RPMI8226 (cell line): Measurements from ENCODE around the gene CMTM4.
"Not testable (repeated sequence)": the region's sequence is repeated elsewhere in the genome, so short reads cannot be mapped to it uniquely, and the experiment has no call there.

Source experiments
- DNase-seq: peaks from one replicate; pipeline ENCODE4 v3.0.0-alpha.2; 2015

Gene CMTM4

DNA sequence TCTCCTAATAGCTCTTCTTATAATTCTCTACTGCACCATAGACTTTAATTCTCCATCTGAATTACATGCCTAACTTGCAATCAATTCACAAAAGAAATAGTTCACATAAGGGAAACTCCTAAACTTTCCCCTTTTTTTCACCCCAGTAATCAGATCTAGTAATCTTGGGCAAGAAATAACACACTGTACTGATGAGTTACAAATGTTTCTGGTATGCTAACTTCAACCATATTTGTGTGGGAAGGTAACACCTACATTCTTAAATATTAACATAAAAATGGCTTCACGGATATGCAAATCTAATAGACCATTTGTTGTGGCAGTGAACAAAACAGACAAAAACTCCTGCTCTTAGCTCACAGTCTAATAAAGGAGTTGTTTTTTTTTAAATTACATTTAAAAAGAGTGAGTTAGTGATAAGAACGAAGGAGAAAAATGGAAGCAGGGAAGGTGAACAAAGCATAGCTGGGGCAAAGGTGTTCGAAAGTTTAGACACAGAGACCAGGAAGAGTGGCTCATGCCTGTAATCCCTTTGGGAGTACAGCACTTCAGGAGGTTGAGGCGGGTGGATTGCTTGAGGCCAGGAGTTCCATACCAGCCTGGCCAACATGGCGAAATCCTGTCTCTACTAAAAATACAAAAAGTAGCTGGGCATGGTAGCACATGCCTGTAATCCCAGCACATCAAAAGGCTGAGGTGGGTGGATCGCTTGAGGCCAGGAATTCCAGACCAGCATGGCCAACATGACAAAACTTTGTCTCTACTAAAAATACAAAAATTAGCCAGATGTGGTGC, 57.3 kb downstream of the CMTM4 start:
- no peak for DNase-seq

GRCh38 chr16:66637806-66638205, 58.7 kb downstream of the CMTM4 start:
- no peak for DNase-seq

DNA sequence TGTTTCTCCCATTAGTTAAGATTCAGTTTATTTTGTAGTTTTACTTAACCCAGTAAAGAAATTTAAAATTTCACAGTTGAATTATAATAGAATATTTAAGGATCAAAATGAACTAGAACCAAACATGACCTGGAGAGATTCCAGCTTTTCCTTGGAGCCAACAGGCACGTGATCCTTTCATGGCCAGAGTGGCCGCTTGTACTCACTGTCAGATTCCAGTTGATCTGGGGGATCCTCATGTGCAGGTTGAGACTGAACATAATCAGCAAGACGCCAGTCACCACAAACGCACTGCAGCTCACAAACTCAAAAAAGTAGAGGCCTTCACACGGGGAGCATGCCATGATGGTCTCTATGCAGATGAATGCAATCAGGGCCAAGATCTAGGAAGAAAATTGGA, 60.3 kb downstream of the CMTM4 start:
- no peak for DNase-seq

- DNase-seq, result no peak
Measured at GRCh38 chr16:66635406-66635805, 61.1 kb downstream of the CMTM4 start.

DNA sequence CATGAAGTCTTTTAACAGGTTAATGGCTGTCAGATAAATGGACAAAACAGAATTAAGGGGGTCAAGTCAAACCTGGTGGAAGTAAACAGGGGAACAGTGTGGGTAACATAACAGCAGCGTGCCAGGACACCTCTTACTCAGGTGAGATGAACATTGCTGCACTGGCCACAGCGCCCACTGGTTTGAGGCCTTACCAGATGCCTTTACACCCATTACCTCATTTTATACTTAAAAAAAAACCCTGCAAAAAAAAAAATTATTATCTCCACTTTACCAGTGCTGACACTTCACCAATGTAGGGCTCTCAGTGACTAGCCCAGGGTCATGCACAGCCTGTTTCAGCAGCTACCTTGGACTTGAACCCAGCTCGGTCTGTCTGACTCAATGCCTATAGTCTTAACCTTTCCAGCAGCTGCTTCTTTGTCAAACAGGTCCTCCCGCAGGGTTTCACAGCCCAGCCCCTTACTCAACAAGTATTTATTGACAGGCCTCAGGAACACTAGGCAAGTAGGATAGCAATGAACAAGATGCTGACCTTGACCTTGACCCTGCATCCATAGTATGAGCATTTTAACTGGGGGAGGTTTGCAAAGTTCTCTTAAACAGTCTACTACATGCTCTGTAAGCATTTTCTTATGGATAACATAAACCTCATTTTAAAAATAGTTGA, 61.9 kb downstream of the CMTM4 start:
- no peak for DNase-seq

- not testable (repeated sequence) for DNase-seq
Measured at GRCh38 chr16:66631558-66631957, 65.0 kb downstream of the CMTM4 start.

DNA sequence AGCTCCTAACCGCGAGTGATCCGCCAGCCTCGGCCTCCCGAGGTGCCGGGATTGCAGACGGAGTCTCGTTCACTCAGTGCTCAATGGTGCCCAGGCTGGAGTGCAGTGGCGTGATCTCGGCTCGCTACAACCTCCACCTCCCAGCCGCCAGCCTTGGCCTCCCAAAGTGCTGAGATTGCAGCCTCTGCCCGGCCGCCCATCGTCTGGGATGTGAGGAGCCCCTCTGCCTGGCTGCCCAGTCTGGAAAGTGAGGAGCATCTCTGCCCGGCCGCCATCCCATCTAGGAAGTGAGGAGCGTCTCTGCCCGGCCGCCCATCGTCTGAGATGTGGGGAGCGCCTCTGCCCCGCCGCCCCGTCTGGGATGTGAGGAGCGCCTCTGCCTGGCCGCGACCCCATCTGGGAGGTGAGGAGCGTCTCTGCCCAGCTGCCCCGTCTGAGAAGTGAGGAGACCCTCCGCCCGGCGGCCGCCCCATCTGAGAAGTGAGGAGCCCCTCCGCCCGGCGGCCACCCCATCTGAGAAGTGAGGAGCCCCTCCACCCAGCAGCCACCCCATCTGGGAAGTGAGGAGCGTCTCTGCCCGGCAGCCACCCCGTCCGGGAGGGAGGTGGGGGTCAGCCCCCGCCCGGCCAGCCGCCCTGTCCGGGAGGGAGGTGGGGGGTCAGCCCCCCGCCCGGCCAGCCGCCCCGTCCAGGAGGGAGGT, 65.8 kb downstream of the CMTM4 start:
- DNase-seq, result not testable (repeated sequence)

- no peak for DNase-seq
Measured at GRCh38 chr16:66629856-66630255, 66.7 kb downstream of the CMTM4 start.

DNA sequence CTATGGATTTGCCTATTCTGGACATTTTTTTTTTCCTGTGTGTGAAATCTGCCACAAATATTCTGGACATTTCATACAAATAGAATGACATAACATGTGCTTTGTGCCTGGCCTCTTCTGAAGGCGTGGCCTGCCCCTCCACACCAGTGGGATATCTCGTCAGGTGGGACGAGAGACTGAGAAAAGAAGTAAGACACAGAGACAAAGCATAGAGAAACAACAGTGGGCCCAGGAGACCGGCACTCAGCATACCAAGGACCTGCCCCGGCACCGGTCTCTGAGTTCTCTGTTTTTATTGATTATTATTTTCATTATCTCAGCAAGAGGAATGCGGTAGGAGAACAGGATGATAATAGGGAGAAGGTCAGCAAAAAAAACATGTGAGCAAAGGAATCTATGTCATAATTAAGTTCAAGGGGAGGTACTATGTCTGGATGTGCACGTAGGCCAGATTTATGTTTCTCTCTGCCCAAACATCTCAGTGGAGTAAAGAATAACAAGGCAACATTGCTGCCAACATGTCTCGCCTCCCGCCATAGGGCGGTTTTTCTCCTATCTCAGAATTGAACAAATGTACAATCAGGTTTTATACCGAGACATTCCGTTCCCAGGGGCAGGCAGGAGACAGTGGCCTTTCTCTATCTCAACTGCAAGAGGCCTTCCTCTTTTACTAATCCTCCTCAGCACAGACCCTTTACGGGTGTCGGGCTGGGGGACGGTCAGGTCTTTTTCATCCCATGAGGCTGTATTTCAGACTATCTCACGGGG, 68.7 kb downstream of the CMTM4 start:
- not testable (repeated sequence) for DNase-seq

DNA sequence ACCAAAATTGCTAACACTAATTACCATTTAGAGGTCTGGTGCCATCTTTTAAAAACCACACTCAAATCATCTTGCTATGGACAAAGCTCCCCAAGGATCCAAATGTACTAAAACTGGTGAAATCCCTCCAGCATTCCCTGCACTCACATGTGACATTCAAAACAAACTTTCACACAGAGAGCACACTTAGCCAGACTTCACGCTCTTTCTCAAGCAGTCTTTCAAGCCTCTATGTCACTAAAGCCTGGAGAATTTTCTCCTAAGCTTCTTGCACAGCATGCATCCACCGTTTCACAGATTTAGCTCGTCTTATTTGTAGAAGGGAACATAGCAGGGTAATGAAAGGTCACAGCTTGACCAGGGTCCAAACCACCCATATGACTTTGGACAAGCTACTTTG, 72.8 kb downstream of the CMTM4 start:
- no peak for DNase-seq

- DNase-seq, result no peak
Measured at GRCh38 chr16:66622863-66623262, 73.7 kb downstream of the CMTM4 start.

DNA sequence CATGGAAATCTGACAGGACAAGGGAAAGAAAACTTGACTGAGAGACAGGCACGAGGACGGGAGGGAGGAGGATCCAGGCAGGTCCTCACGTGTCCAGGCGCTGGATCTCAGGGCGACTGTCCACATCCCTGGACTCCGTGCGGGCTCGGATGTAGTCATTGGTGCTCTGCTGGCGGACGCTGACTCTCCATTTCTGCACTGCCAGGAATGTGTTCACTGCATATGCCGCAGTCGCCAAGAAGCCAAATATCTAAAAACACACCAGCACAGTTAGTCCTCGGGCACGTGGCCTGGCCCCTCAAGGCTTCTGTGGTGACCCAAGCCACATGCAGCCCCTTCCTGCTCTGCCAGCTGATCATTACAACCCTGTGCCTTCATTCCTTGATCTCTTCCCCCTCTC, 74.6 kb downstream of the CMTM4 start:
- no peak for DNase-seq

DNA sequence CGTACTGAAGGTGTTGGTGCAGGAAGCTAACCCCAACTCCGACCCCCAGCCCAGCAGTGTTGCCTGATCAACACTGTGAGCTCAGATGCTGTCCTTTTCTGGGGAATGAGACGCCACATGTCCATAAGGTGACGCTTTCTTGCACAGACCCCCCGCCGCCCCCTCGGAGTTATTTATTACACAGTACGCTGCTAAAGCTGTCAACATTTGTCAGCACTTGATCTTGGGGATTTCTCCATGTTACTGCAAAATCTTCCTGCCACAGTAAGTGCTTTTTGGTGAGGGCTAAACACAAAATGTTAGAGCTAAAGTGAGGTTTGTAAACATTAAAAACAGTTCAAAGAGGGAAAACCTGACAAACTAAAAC, 76.1 kb downstream of the CMTM4 start:
- no peak for DNase-seq

DNA sequence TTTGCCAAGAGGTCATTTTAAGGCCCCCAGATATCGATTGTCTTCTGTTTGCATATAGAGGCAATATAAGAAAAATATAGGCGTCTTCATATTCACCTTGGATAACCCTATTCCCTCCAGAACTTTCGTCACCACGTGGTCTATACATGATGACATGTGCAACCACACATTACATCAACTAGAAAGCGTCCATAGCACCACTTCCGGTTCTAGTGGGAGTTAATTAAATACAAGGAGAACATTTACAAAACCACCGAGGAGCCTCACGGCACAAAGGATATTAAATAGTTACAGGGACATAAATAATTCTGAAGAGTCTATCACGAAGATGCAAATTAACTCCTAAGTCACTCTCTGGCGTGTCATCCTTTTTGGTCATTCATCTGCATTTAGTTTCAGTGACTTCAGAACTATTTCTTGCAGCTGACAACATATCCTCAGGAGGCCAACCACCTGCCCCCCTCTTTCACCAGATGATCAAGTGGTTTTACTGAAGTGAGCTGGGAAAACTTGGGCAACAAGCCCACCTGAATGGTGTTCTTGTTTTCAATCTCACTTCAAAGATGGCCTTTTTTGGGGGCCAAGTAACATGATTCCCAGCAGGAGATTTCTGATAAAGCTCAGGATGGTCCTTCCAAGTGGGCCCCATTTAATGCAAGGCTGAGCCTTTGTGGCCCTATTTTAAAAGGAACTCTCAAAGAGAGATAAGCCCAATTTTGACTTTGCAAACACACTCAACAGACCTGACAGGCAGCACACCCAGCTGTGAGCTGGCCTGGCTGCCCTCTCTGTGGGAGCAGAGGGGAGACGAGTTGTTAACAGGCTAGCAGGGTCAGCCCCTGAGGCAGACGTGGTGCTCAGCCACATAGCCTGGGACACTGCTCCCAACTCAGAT, 76.8 kb downstream of the CMTM4 start:
- DNase-seq, result no peak

GRCh38 chr16:66618588-66619375, 77.8 kb downstream of the CMTM4 start:
- DNase-seq, result no peak

DNA sequence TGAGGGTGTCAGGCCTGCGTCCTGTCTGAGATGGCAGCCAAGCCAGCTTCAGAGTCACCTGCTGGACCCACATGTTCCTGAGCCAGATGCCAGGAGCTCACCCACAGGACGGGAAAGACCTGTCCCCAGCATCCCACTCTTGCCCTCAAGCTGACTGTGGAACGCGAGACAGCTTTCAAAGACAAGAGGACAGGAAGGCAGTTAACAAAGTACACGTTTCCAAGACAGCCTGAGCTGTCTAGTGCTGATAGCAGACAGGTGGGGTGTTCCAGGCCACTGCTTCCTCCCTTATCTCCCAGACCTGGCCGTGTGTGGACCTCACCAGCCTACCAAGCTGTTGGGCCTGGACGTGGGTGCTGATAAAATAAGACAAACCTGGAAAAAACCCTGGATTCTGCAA, 78.8 kb downstream of the CMTM4 start:
- no peak for DNase-seq

DNA sequence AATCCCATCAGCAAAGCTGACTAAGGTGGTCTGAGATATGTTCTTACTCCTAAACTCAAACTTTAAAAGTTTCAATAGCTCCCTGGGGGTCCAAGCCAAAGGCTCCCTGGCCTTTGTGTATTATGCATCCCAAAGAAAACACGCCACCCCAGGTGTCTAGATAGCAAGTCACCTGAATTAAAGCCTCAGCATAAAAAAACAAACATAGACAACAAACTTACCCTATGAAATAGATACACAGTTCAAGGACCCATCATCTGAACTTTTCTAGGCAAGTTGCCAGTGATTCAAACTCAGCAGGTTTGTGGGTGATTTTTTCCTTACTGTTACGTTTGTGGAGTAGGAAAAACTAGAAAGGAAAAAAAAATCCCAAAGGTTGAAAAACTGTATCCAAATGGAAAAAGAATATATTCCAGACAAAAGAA, 79.5 kb downstream of the CMTM4 start:
- DNase-seq, result no peak

GRCh38 chr16:66616592-66616991, 80.0 kb downstream of the CMTM4 start:
- DNase-seq, result no peak

DNA sequence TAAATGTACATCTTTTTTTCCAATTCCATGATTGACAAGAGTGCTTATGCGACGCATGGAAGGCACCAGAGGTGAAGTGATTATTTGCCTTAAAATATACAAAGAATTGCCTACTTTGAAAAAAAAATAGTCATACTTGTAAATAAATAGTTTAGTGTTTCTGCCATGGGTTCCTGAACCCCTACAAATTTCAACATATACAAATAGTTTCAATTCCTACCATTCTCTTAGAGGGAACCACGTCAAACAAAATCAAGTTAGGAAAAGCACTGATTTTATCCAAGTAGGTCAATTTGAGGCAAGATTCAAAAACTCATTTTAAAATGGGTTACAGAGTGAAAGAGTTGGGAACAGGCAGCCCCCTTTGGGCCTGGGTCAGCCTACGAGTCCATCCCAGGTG, 80.4 kb downstream of the CMTM4 start:
- DNase-seq, result no peak

- DNase-seq, result no peak
Measured at GRCh38 chr16:66614161-66614802, 82.3 kb downstream of the CMTM4 start.

DNA sequence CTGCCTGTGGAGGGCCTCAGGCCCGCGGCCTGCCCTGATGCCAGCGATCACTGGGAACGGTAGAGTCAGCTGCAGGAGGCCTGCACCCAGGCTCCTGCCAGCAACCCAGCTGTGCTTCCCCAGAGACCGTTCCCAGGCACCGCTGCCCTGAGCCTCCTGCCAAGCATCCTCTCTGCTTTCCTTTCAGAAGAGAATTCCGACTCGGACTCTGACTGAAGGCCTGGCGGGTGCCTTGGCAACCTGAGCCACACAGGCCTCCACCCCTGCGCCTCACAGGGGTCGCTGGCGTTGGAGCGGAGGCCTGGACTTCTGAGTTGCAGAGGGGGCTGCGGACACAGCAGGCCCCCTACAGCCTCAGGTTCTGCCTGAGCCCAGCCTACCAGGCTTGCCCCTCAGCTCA, 84.1 kb downstream of the CMTM4 start:
- DNase-seq, result no peak
